Lower lobe of right lung (tissue), 2 donors: ENCODE results near the gene NOL7. TPM values are rescaled to one million over a fixed set of nuclear protein-coding genes. Genes with fewer than 3 reads are reported as not detected.

Experiments
- ATAC-seq, 2 donors: fragments of 200-7000 bp; cut with Tn5 transposase; one replicate each; pipeline ENCODE4 v1.9.1; 2020 to 2022; ENCODE audit warnings: mild to moderate bottlenecking in 2 of 2, moderate library complexity in 2 of 2
- DNase-seq: peaks from one replicate; pipeline ENCODE4 v3.0.0-alpha.2; 2020
- H3K27ac ChIP-seq: fragments of 200-600 bp; one replicate; pipeline ENCODE4 v1.8.0; 2022
- H3K27me3 ChIP-seq: fragments of 200-600 bp; one replicate; pipeline ENCODE4 v1.8.0; 2022; ENCODE audit warnings: low read depth
- H3K36me3 ChIP-seq: fragments of 200-600 bp; one replicate; pipeline ENCODE4 v1.8.0; 2022; ENCODE audit warnings: mild to moderate bottlenecking
- H3K4me1 ChIP-seq: fragments of 200-600 bp; one replicate; pipeline ENCODE4 v1.8.0; 2022
- H3K4me3 ChIP-seq: fragments of 200-600 bp; one replicate; pipeline ENCODE4 v1.8.0; 2022; ENCODE audit warnings: mild to moderate bottlenecking
- H3K9me3 ChIP-seq: fragments of 200-600 bp; one replicate; pipeline ENCODE4 v1.8.0; 2022
- CTCF ChIP-seq: fragments of 200-600 bp; IDR thresholded peaks from one replicate; pipeline ENCODE4 v1.8.0; 2022; ENCODE audit warnings: antibody characterized with exemption, mild to moderate bottlenecking
- intact Hi-C: fragments of 100-400 bp; cut with DNase I; formaldehyde crosslinking; loops from one replicate; pipeline ENCODE4 v1.11.0; 2022
- total RNA-seq: library from RNA; stranded (reverse); fragmentation: NEBNext Ultra II Directional; extraction: Animal tissue kit (Norgen Biotek cat#: 25700); gene quantifications from one replicate; pipeline ENCODE4 v1.2.1, GENCODE V29; 2021
- donor health status: DM: no; HTN: yes; CAD: no; lungs with severe emphysema.

NOL7 gene
- total RNA-seq, 1 donor from 2014 or later: 49.3 TPM

GRCh38 chr6:13662651-13663334, 47.7 kb downstream of the NOL7 start:
- no peaks in the 10 kb centered on the region for H3K36me3 ChIP-seq
- H3K4me3 ChIP-seq: no peak overlapping the region
- H3K9me3 ChIP-seq: no peaks in the 10 kb centered on the region
- DNase-seq (no peak), ATAC-seq (no peak)
- H3K27me3 ChIP-seq: no peaks in the 10 kb centered on the region
- intact Hi-C loops: no loop called here
- H3K4me1 ChIP-seq: peaks cover 18% of the 10 kb centered on the region
- H3K27ac ChIP-seq: no peak overlapping the region
- no peak for TF ChIP-seq CTCF

- Histone ChIP-seq H3K27ac (no peak overlapping the region), H3K9me3 (no peaks in the 10 kb centered on the region), H3K4me1 (peaks cover 24% of the 10 kb centered on the region), H3K36me3 (no peaks in the 10 kb centered on the region), H3K4me3 (no peak overlapping the region), H3K27me3 (no peaks in the 10 kb centered on the region)
- intact Hi-C loops: no loop called here
- no peak for DNase-seq
- TF ChIP-seq CTCF: no peak
- no peak for ATAC-seq
Measured at GRCh38 chr6:13663986-13664385, 48.9 kb downstream of the NOL7 start.

GRCh38 chr6:13664703-13665352, 49.7 kb downstream of the NOL7 start:
- no peak for ATAC-seq
- DNase-seq: no peak
- TF ChIP-seq CTCF: no peak
- Histone ChIP-seq H3K4me3 (no peak overlapping the region), H3K9me3 (no peaks in the 10 kb centered on the region), H3K27me3 (no peaks in the 10 kb centered on the region), H3K27ac (no peak overlapping the region), H3K4me1 (peaks cover 24% of the 10 kb centered on the region), H3K36me3 (no peaks in the 10 kb centered on the region)
- intact Hi-C loops: no loop called here

GRCh38 chr6:13666194-13667105, 51.3 kb downstream of the NOL7 start:
- Histone ChIP-seq H3K36me3 (no peaks in the 10 kb centered on the region), H3K9me3 (no peaks in the 10 kb centered on the region), H3K27ac (no peak overlapping the region), H3K4me1 (peaks cover 24% of the 10 kb centered on the region), H3K27me3 (no peaks in the 10 kb centered on the region), H3K4me3 (no peak overlapping the region)
- no peak for DNase-seq
- no peak for ATAC-seq
- intact Hi-C loops: no loop called here
- TF ChIP-seq CTCF: no peak

GRCh38 chr6:13667655-13668054, 52.5 kb downstream of the NOL7 start:
- TF ChIP-seq CTCF: no peak
- Histone ChIP-seq H3K4me1 (peaks cover 34% of the 10 kb centered on the region), H3K36me3 (no peaks in the 10 kb centered on the region), H3K27me3 (no peaks in the 10 kb centered on the region), H3K9me3 (no peaks in the 10 kb centered on the region), H3K4me3 (no peak overlapping the region), H3K27ac (no peak overlapping the region)
- DNase-seq (no peak), ATAC-seq (no peak)
- intact Hi-C loops: no loop called here
